Measurements from ENCODE around the gene SCUBE2.

DNA sequence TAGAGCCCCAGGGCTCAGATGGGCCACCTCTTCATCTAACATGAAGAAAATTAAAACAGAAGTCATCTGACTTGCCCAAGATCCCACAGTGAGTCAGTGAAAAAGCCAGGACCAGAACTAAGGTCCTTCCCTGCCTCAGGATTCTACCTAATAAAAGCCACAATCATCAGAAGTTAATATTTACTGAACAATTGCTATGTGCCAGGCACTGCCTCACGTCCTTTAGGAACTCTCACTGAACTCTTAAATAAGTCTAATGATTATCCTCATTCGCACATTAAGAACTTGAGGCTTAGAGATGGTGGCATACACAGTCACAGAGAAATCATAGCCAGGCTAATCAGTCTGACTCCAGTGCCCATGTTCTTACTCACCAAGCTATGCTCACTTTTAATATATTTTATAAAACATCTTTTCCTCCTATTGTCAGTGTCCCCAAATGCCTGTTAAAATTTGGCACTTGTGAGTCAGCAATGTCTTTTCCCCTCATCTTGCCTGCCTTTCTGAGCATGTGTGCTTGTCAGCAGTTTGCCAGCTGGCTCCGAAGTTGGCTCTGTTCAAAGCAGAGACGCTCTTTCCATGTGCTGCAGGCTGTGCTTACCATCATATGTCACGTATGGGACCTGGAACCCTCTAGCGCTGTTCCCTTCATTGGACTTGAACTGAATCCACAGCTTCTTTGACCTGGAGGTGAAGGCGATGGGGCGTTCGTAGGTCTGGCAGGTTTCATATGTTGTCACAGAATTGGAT lies 66.1 kb downstream of the SCUBE2 start:
- TF ChIP-seq POLR2A (IDR thresholded peaks at IDR 0.05), result no peak
- TF ChIP-seq, protein P1, sequence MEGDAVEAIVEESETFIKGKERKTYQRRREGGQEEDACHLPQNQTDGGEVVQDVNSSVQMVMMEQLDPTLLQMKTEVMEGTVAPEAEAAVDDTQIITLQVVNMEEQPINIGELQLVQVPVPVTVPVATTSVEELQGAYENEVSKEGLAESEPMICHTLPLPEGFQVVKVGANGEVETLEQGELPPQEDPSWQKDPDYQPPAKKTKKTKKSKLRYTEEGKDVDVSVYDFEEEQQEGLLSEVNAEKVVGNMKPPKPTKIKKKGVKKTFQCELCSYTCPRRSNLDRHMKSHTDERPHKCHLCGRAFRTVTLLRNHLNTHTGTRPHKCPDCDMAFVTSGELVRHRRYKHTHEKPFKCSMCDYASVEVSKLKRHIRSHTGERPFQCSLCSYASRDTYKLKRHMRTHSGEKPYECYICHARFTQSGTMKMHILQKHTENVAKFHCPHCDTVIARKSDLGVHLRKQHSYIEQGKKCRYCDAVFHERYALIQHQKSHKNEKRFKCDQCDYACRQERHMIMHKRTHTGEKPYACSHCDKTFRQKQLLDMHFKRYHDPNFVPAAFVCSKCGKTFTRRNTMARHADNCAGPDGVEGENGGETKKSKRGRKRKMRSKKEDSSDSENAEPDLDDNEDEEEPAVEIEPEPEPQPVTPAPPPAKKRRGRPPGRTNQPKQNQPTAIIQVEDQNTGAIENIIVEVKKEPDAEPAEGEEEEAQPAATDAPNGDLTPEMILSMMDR (IDR thresholded peaks at IDR 0.05), result no peak
- no peak for TF ChIP-seq POLR2AphosphoS5 (IDR thresholded peaks at IDR 0.05)
- TF ChIP-seq EP300 (IDR thresholded peaks at IDR 0.05), result no peak
